Gastrocnemius medialis (tissue), 4 donors: ENCODE results near the gene FAM32A. TPM values are rescaled to one million over a fixed set of nuclear protein-coding genes. Genes with fewer than 3 reads are reported as not detected.

Source experiments
- ATAC-seq, 2 donors: fragments of 150-250 bp; one replicate each; pipeline ENCODE4 v1.9.1; 2016
- DNase-seq, 2 donors: peaks; one replicate each; pipeline ENCODE4 v3.0.0-alpha.2; 2019
- H3K27ac ChIP-seq, 4 donors: fragments of 200-600 bp; sonication (generic); 1 replicate in 1 of 4; 2 replicates in 3 of 4; pipeline ENCODE4 v1.5.1; 2016 to 2018; ENCODE audit warnings: mild to moderate bottlenecking in 2 of 4, moderate library complexity in 1 of 4
- H3K27me3 ChIP-seq, 3 donors: fragments of 200-600 bp; sonication (generic) in 2 of 3; 1 replicate in 1 of 3; 2 replicates in 2 of 3; pipeline versions ENCODE4 v1.5.1 to v1.6.0; 2016 to 2019; ENCODE audit warnings: mild to moderate bottlenecking in 1 of 3, moderate library complexity in 1 of 3
- H3K36me3 ChIP-seq, 2 donors: fragments of 200-600 bp; sonication (generic) in 1 of 2; one replicate each; pipeline ENCODE4 v1.5.1; 2017 to 2018
- H3K4me1 ChIP-seq, 2 donors: fragments of 200-600 bp; sonication (generic) in 1 of 2; one replicate each; pipeline ENCODE4 v1.5.1; 2016 to 2017; ENCODE audit warnings: mild to moderate bottlenecking in 2 of 2
- H3K4me3 ChIP-seq, 4 donors: fragments of 200-600 bp; sonication (generic) in 3 of 4; 1 replicate in 1 of 4; 2 replicates in 3 of 4; pipeline ENCODE4 v1.5.1; 2016 to 2019; ENCODE audit warnings: mild to moderate bottlenecking in 2 of 4
- H3K9me3 ChIP-seq, 3 donors: fragments of 200-600 bp; sonication (generic) in 2 of 3; 1 replicate in 1 of 3; 2 replicates in 2 of 3; pipeline ENCODE4 v1.5.1; 2016 to 2019
- POLR2A ChIP-seq, 2 donors: fragments of 450-650 bp; IDR thresholded peaks; one replicate each; pipeline ENCODE4 v1.6.1; 2017; ENCODE audit warnings: antibody characterized with exemption in 2 of 2, mild to moderate bottlenecking in 2 of 2, moderate library complexity in 2 of 2
- in situ Hi-C, 4 donors: fragments of 200-750 bp; cut with MboI; loops; one replicate each; pipeline versions ENCODE4 v1.15.0 to v1.8.0; 2017; ENCODE audit warnings: low sequenced_read_pairs in 4 of 4
- intact Hi-C: fragments of 100-400 bp; cut with DNase I; formaldehyde crosslinking; loops from one replicate; pipeline ENCODE4 v1.15.1; 2023; ENCODE audit warnings: low total_unique reads
- total RNA-seq, 4 donors: library from RNA; depleted of rRNA; stranded (reverse); fragments of >200 nt; gene quantifications; one replicate each; pipeline versions ENCODE4 v1.1.0 to v1.2.3, GENCODE V29; 2016
- TF ChIP-seq, protein P1 (sequence below), 5 experiments: fragments of 450-650 bp in 3 of 5; fragments of 200-600 bp in 2 of 5; sonication (generic) in 2 of 5; IDR thresholded peaks in 4 of 5; conservative IDR thresholded peaks in 1 of 5; 1 replicate in 4 of 5; 2 replicates in 1 of 5; pipeline ENCODE4 v1.5.1; 2016 to 2019; ENCODE audit warnings: antibody characterized with exemption in 5 of 5, mild to moderate bottlenecking in 3 of 5, moderate library complexity in 3 of 5

FAM32A gene
- total RNA-seq, 4 donors from 2014 or later, result 57.2 to 72.3 (median 63.6) TPM

GRCh38 chr19:16160445-16160942 lies 24.7 kb upstream of the FAM32A start:
- DNase-seq, result no peak
- Histone ChIP-seq H3K27ac (no peak overlapping the region), H3K27me3 (no peaks in the 10 kb centered on the region), H3K36me3 (no peaks in the 10 kb centered on the region), H3K9me3 (no peaks in the 10 kb centered on the region), H3K4me1 (no peaks in the 10 kb centered on the region), H3K4me3 (no peak overlapping the region)
- TF ChIP-seq, protein P1, sequence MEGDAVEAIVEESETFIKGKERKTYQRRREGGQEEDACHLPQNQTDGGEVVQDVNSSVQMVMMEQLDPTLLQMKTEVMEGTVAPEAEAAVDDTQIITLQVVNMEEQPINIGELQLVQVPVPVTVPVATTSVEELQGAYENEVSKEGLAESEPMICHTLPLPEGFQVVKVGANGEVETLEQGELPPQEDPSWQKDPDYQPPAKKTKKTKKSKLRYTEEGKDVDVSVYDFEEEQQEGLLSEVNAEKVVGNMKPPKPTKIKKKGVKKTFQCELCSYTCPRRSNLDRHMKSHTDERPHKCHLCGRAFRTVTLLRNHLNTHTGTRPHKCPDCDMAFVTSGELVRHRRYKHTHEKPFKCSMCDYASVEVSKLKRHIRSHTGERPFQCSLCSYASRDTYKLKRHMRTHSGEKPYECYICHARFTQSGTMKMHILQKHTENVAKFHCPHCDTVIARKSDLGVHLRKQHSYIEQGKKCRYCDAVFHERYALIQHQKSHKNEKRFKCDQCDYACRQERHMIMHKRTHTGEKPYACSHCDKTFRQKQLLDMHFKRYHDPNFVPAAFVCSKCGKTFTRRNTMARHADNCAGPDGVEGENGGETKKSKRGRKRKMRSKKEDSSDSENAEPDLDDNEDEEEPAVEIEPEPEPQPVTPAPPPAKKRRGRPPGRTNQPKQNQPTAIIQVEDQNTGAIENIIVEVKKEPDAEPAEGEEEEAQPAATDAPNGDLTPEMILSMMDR (IDR thresholded peaks at IDR 0.05 in 4 of 5, conservative IDR thresholded peaks at IDR 0.05 in 1 of 5), result no peak
- no peak for TF ChIP-seq POLR2A (IDR thresholded peaks at IDR 0.05)
- in situ Hi-C loops, result loop anchor here in 2 of 4 donors (25.0 kb wide), 2 partner anchors 548 to 573 kb away; partner anchors contain the start of gene CYP4F8 (in 1 of the 2)
- intact Hi-C loops, result no loop called here
- no peak for ATAC-seq

DNA sequence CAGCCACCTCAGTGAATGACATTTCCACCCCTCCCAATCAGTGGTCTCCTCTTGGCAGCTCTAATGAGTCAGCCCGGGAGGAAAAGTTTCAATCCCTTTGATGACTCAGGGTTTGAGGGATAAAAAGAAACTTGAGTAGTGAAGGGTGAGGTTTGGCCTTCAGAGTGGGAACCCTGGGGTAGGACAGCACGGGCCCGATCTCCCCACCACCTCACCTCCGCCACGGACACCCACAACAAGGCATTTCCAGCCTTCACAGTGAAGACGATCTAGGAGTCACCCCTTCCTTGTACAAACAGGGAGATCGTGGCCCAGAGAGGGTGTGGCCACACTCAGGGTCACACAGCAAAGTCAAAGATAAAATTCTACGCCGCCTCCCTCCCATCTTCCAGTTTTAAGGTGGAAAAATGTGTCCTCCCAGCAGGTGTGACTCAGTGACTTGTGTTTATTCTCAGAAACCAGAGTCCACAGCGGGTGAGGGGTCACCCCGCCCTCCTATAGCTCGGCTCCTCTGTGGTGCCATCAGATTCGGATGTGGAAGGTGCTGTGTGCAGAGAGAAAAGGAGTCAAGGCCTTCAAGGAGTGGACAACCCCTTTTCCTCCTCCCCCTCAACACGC lies 24.2 kb upstream of the FAM32A start:
- H3K36me3 ChIP-seq, result no peaks in the 10 kb centered on the region
- no peaks in the 10 kb centered on the region for H3K4me1 ChIP-seq
- in situ Hi-C loops, result loop anchor here in 2 of 4 donors (25.0 kb wide), 2 partner anchors 549 to 574 kb away; partner anchors contain the start of gene CYP4F8 (in 1 of the 2)
- no peak overlapping the region for H3K27ac ChIP-seq
- no peaks in the 10 kb centered on the region for H3K9me3 ChIP-seq
- TF ChIP-seq, protein P1 (IDR thresholded peaks at IDR 0.05 in 4 of 5, conservative IDR thresholded peaks at IDR 0.05 in 1 of 5), result no peak
- TF ChIP-seq POLR2A (IDR thresholded peaks at IDR 0.05), result no peak
- intact Hi-C loops, result no loop called here
- DNase-seq, result no peak
- no peak overlapping the region for H3K4me3 ChIP-seq
- no peaks in the 10 kb centered on the region for H3K27me3 ChIP-seq
- ATAC-seq, result no peak

DNA sequence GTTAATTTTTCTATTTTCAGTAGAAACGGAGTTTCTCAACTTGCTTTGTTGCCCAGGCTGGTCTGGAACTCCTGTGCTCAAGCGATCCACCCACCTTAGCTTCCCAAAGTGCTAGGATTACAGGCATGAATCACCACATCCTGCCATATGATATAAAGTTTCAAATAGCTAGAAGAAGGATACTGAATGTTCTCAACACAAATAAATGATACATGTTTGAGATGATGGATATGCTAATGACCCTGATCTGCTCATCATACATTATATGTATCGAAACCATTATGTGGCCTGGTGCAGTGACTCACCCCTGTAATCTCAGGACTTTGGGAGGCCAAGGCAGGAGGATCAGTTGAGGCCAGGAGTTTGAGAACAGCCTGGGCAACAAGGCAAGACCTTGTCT lies 23.4 kb upstream of the FAM32A start:
- Histone ChIP-seq H3K9me3 (no peaks in the 10 kb centered on the region), H3K4me3 (no peak overlapping the region), H3K4me1 (no peaks in the 10 kb centered on the region), H3K27ac (no peak overlapping the region), H3K27me3 (no peaks in the 10 kb centered on the region), H3K36me3 (no peaks in the 10 kb centered on the region)
- no peak for TF ChIP-seq POLR2A (IDR thresholded peaks at IDR 0.05)
- TF ChIP-seq, protein P1 (IDR thresholded peaks at IDR 0.05 in 4 of 5, conservative IDR thresholded peaks at IDR 0.05 in 1 of 5), result no peak
- intact Hi-C loops (no loop called here), in situ Hi-C loops (loop anchor here in 2 of 4 donors (25.0 kb wide), 2 partner anchors 550 to 575 kb away; partner anchors contain the start of gene CYP4F8 (in 1 of the 2))
- DNase-seq, result no peak
- no peak for ATAC-seq

- no peaks in the 10 kb centered on the region for H3K4me1 ChIP-seq
- H3K4me3 ChIP-seq, result no peak overlapping the region
- H3K9me3 ChIP-seq, result no peaks in the 10 kb centered on the region
- H3K36me3 ChIP-seq, result no peaks in the 10 kb centered on the region
- DNase-seq (no peak), ATAC-seq (no peak)
- H3K27ac ChIP-seq, result no peak overlapping the region
- H3K27me3 ChIP-seq, result no peaks in the 10 kb centered on the region
- intact Hi-C loops, result no loop called here
- in situ Hi-C loops, result loop anchor here in 2 of 4 donors (25.0 kb wide), 2 partner anchors 552 to 577 kb away; partner anchors contain the start of gene CYP4F8 (in 1 of the 2)
- no peak for TF ChIP-seq POLR2A (IDR thresholded peaks at IDR 0.05)
- TF ChIP-seq, protein P1 (IDR thresholded peaks at IDR 0.05 in 4 of 5, conservative IDR thresholded peaks at IDR 0.05 in 1 of 5), result no peak
Measured at GRCh38 chr19:16164222-16164890, 20.9 kb upstream of the FAM32A start.
